Right lobe of liver (tissue), 4 donors: ENCODE results near the gene SLC38A4.

Experiments used
- POLR2A ChIP-seq: fragments of 450-650 bp; IDR thresholded peaks from one replicate; pipeline ENCODE4 v1.6.1; 2017; ENCODE audit warnings: antibody characterized with exemption, mild to moderate bottlenecking
- TF ChIP-seq, protein P1 (sequence below), 4 donors: fragments of 200-600 bp in 3 of 4; fragments of 450-650 bp in 1 of 4; IDR thresholded peaks; one replicate each; pipeline versions ENCODE4 v1.5.1 to v1.8.0; 2016 to 2022; ENCODE audit warnings: antibody characterized with exemption in 4 of 4, mild to moderate bottlenecking in 2 of 4
- donor health status: DM: no; HTN: no; CAD: no.
- donor health status: DM: no; HTN: no; CAD: no.
- donor health status: DM: no; HTN: yes; CAD: no.

DNA sequence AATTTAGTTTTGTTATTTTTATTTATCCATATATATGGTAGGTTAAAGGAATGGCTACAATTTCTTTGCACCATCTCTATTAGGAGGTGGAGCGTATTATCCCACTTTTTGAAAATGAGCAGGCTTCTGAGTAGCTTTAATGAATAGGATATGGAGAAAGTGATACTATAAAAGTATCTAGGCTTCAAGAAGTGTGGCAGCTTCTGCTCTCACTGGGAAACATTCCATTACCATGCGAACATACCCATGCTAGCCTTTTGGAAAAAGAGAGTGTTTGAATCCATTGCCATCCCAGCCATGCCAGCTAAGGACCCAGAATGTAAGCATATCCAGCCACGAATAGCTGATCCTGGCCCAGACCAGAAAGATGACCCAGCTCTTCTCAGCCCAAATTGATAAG, 107.3 kb downstream of the SLC38A4 start:
- TF ChIP-seq, protein P1, sequence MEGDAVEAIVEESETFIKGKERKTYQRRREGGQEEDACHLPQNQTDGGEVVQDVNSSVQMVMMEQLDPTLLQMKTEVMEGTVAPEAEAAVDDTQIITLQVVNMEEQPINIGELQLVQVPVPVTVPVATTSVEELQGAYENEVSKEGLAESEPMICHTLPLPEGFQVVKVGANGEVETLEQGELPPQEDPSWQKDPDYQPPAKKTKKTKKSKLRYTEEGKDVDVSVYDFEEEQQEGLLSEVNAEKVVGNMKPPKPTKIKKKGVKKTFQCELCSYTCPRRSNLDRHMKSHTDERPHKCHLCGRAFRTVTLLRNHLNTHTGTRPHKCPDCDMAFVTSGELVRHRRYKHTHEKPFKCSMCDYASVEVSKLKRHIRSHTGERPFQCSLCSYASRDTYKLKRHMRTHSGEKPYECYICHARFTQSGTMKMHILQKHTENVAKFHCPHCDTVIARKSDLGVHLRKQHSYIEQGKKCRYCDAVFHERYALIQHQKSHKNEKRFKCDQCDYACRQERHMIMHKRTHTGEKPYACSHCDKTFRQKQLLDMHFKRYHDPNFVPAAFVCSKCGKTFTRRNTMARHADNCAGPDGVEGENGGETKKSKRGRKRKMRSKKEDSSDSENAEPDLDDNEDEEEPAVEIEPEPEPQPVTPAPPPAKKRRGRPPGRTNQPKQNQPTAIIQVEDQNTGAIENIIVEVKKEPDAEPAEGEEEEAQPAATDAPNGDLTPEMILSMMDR (IDR thresholded peaks at IDR 0.05): no peak
- TF ChIP-seq POLR2A: no peak
